H9 (cell line): ENCODE data around the gene MEIOSIN. TPM values are rescaled to one million over a fixed set of nuclear protein-coding genes. Genes with fewer than 3 reads are reported as not detected.

Experiments used
- DNase-seq: peaks from one replicate; pipeline ENCODE4 v3.0.0-alpha.2; 2017
- H2AFZ ChIP-seq: one replicate; pipeline ENCODE4 v1.6.1; 2013; ENCODE audit warnings: mild to moderate bottlenecking, low read length, control low read depth, moderate library complexity
- H2AK5ac ChIP-seq: 2 replicates; pipeline ENCODE4 v1.6.1; 2013; ENCODE audit warnings: low read length, control low read depth, mixed read lengths; ENCODE audit not compliant: insufficient read length
- H2BK120ac ChIP-seq: one replicate; pipeline ENCODE4 v1.6.1; 2013; ENCODE audit warnings: low read depth, mild to moderate bottlenecking, low read length, control low read depth, inconsistent platforms; ENCODE audit not compliant: poor library complexity, severe bottlenecking
- H2BK12ac ChIP-seq: 2 replicates; pipeline ENCODE4 v1.6.1; 2013; ENCODE audit warnings: low read length, control low read depth, mixed read lengths, low read depth; ENCODE audit not compliant: insufficient read length
- H2BK15ac ChIP-seq: 2 replicates; pipeline ENCODE4 v1.6.1; 2013; ENCODE audit warnings: low read depth, low read length, control low read depth
- H2BK20ac ChIP-seq: one replicate; pipeline ENCODE4 v1.6.1; 2013; ENCODE audit warnings: low read depth, mild to moderate bottlenecking, low read length, control low read depth, inconsistent platforms; ENCODE audit not compliant: poor library complexity, severe bottlenecking
- H2BK5ac ChIP-seq: 2 replicates; pipeline ENCODE4 v1.6.1; 2013; ENCODE audit warnings: low read length, control low read depth, mixed read lengths; ENCODE audit not compliant: insufficient read length
- H3K14ac ChIP-seq: 2 replicates; pipeline ENCODE4 v1.6.1; 2013; ENCODE audit warnings: low read length, control low read depth; ENCODE audit not compliant: insufficient read depth
- H3K18ac ChIP-seq: 2 replicates; pipeline ENCODE4 v1.6.1; 2013; ENCODE audit warnings: low read depth, mild to moderate bottlenecking, mixed read lengths, low read length, control low read depth; ENCODE audit not compliant: insufficient read length
- H3K23ac ChIP-seq: 2 replicates; pipeline ENCODE4 v1.6.1; 2013; ENCODE audit warnings: low read length, control low read depth, mixed read lengths, low read depth; ENCODE audit not compliant: insufficient read length
- H3K23me2 ChIP-seq: 2 replicates; pipeline ENCODE4 v1.6.1; 2013; ENCODE audit warnings: low read depth, mild to moderate bottlenecking, mixed read lengths, low read length, control low read depth; ENCODE audit not compliant: insufficient read length, poor library complexity, severe bottlenecking
- H3K27ac ChIP-seq: 2 replicates; pipeline ENCODE4 v1.5.1; 2013; ENCODE audit warnings: low read length, control low read depth, mixed read lengths, low read depth; ENCODE audit not compliant: insufficient read length
- H3K27me3 ChIP-seq: 2 replicates; pipeline ENCODE4 v1.6.1; 2013; ENCODE audit warnings: low read length, control low read depth, inconsistent platforms; ENCODE audit not compliant: insufficient read depth
- H3K4ac ChIP-seq: 2 replicates; pipeline ENCODE4 v1.6.1; 2013; ENCODE audit warnings: low read depth, mild to moderate bottlenecking, control low read depth, inconsistent platforms, low read length, moderate library complexity
- H3K4me1 ChIP-seq: 2 replicates; pipeline ENCODE4 v1.6.1; 2013; ENCODE audit warnings: low read length, control low read depth, inconsistent platforms; ENCODE audit not compliant: insufficient read depth
- H3K4me2 ChIP-seq: 2 replicates; pipeline ENCODE4 v1.6.1; 2013; ENCODE audit warnings: low read length, control low read depth, mixed read lengths; ENCODE audit not compliant: insufficient read length, insufficient read depth
- H3K56ac ChIP-seq: 2 replicates; pipeline ENCODE4 v1.6.1; 2013; ENCODE audit warnings: low read depth, mild to moderate bottlenecking, mixed read lengths, low read length, control low read depth; ENCODE audit not compliant: insufficient read length
- H3K79me1 ChIP-seq: 2 replicates; pipeline ENCODE4 v1.6.1; 2013; ENCODE audit warnings: low read depth, mild to moderate bottlenecking, moderate library complexity, low read length, control low read depth, inconsistent platforms; ENCODE audit not compliant: insufficient read depth, poor library complexity, severe bottlenecking
- H3K79me2 ChIP-seq: 2 replicates; pipeline ENCODE4 v1.6.1; 2013; ENCODE audit warnings: low read length, control low read depth, inconsistent platforms; ENCODE audit not compliant: insufficient read depth
- H3K9ac ChIP-seq: 2 replicates; pipeline ENCODE4 v1.6.1; 2013; ENCODE audit warnings: low read length, control low read depth, mixed read lengths; ENCODE audit not compliant: insufficient read length; ENCODE audit errors: extremely low read depth
- H3K9me3 ChIP-seq: one replicate; pipeline ENCODE4 v1.6.1; 2013; ENCODE audit warnings: low read depth, low read length, inconsistent platforms; ENCODE audit not compliant: control insufficient read depth
- H3T11ph ChIP-seq: one replicate; pipeline ENCODE4 v1.6.1; 2013; ENCODE audit warnings: mild to moderate bottlenecking, low read length, control low read depth, inconsistent platforms
- H4K20me1 ChIP-seq: one replicate; pipeline ENCODE4 v1.6.1; 2013; ENCODE audit not compliant: control insufficient read depth, insufficient read length, insufficient read depth
- H4K5ac ChIP-seq: 2 replicates; pipeline ENCODE4 v1.6.1; 2013; ENCODE audit warnings: low read depth, mild to moderate bottlenecking, mixed read lengths, low read length, control low read depth; ENCODE audit not compliant: insufficient read length
- H4K8ac ChIP-seq: replicated peaks from 2 replicates; pipeline ENCODE4 v1.6.1; 2013; ENCODE audit warnings: low read length, control low read depth, mixed read lengths, low read depth; ENCODE audit not compliant: insufficient read length
- H4K91ac ChIP-seq: 2 replicates; pipeline ENCODE4 v1.6.1; 2013; ENCODE audit warnings: low read depth, mild to moderate bottlenecking, moderate library complexity, mixed read lengths, low read length, control low read depth; ENCODE audit not compliant: insufficient read length
- H3K27ac Mint-ChIP-seq, 3 experiments: 2 replicates in 2 of 3; 3 replicates in 1 of 3; pipeline ENCODE4 v1.8.0; 2020 to 2021; ENCODE audit warnings: mixed read lengths in 3 of 3, mild to moderate bottlenecking in 1 of 3, moderate library complexity in 1 of 3
- H3K27me3 Mint-ChIP-seq: 2 replicates; pipeline ENCODE4 v1.8.0; 2021; ENCODE audit warnings: low read depth, mild to moderate bottlenecking, moderate library complexity, mixed read lengths
- H3K36me3 Mint-ChIP-seq, 3 experiments: 2 replicates in 2 of 3; 3 replicates in 1 of 3; pipeline ENCODE4 v1.8.0; 2020 to 2021; ENCODE audit warnings: low read depth in 3 of 3, mixed read lengths in 3 of 3; ENCODE audit not compliant: insufficient read depth in 1 of 3
- H3K4me1 Mint-ChIP-seq, 2 experiments: 2 replicates each; pipeline ENCODE4 v1.8.0; 2020; ENCODE audit warnings: mixed read lengths in 2 of 2
- H3K4me3 Mint-ChIP-seq, 2 experiments: 2 replicates in 1 of 2; 3 replicates in 1 of 2; pipeline ENCODE4 v1.8.0; 2020 to 2021; ENCODE audit warnings: mild to moderate bottlenecking in 2 of 2, mixed read lengths in 2 of 2, moderate library complexity in 1 of 2
- H3K9me3 Mint-ChIP-seq, 2 experiments: 2 replicates in 1 of 2; 3 replicates in 1 of 2; pipeline ENCODE4 v1.8.0; 2020; ENCODE audit warnings: mild to moderate bottlenecking in 2 of 2, mixed read lengths in 2 of 2, moderate library complexity in 1 of 2
- WGBS: extraction: QIAGEN DNeasy Blood & Tissue Kit; methylation state at CpG from one replicate; pipeline ENCODE4 v1.1.7; 2013; ENCODE audit warnings: missing lambda C conversion rate, low lambda C conversion rate, mixed read lengths; ENCODE audit not compliant: insufficient read length; ENCODE audit errors: extremely low coverage; 5-methylcytosine and 5-hydroxymethylcytosine counted together
- total RNA-seq: library from RNA; stranded (reverse); gene quantifications from 2 replicates; pipeline ENCODE4 v1.2.1, GENCODE V29; 2021
- TF ChIP-seq, protein P1 (sequence below): fragments of 200-600 bp; sonication (generic); conservative IDR thresholded peaks from 3 replicates; pipeline ENCODE4 v1.8.0; 2021; ENCODE audit warnings: antibody characterized with exemption, mild to moderate bottlenecking

Gene MEIOSIN
- total RNA-seq, 1 experiment from 2014 or later = not detected

DNA sequence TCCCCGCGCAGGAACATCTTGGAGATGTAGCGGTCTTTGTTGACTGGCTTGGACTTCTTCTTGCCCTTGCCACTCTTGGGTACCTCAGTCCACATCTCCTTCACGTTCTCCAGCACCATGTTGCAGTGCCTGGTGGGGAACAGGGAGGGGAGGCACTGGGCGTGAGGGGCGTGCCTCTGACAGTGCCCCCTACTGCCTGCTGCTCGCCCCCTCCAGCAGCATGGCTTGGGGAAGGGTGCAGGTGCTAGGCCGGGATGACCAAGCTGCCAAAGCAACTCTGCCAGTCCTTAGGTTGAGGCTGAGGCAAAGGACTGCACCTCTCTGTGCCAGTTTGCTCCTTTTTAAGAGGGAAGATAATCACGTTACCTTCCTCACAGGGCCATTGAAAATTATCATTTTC is 45.6 kb upstream of the MEIOSIN start:
- H3K79me1 ChIP-seq = no peaks in the 10 kb centered on the region
- TF ChIP-seq, protein P1, sequence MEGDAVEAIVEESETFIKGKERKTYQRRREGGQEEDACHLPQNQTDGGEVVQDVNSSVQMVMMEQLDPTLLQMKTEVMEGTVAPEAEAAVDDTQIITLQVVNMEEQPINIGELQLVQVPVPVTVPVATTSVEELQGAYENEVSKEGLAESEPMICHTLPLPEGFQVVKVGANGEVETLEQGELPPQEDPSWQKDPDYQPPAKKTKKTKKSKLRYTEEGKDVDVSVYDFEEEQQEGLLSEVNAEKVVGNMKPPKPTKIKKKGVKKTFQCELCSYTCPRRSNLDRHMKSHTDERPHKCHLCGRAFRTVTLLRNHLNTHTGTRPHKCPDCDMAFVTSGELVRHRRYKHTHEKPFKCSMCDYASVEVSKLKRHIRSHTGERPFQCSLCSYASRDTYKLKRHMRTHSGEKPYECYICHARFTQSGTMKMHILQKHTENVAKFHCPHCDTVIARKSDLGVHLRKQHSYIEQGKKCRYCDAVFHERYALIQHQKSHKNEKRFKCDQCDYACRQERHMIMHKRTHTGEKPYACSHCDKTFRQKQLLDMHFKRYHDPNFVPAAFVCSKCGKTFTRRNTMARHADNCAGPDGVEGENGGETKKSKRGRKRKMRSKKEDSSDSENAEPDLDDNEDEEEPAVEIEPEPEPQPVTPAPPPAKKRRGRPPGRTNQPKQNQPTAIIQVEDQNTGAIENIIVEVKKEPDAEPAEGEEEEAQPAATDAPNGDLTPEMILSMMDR = no peak

More for the DNA sequence above, 45.6 kb upstream of the MEIOSIN start:
- Histone ChIP-seq H3K4ac (no peak overlapping the region), H3K23me2 (peaks cover under 1% of the 10 kb centered on the region), H2BK120ac (no peak overlapping the region), H4K5ac (no peak overlapping the region), H3K9me3 (no peaks in the 10 kb centered on the region), H2AK5ac (no peak overlapping the region), H4K8ac (no peak overlapping the region), H3K23ac (no peak overlapping the region), H2BK20ac (no peak overlapping the region), H3K27me3 (no peaks in the 10 kb centered on the region), H2BK12ac (no peak overlapping the region), H2BK15ac (no peak overlapping the region), H2BK5ac (no peak overlapping the region), H4K91ac (no peak overlapping the region), H3K27ac (no peak overlapping the region), H3T11ph (no peak overlapping the region), H3K18ac (no peak overlapping the region), H4K20me1 (no peaks in the 10 kb centered on the region), H3K4me2 (no peak overlapping the region), H3K56ac (no peak overlapping the region), H3K4me1 (no peaks in the 10 kb centered on the region; the same call in 1 of the 2 replicates), H3K9ac (no peak overlapping the region), H3K79me2 (peaks cover 1% of the 10 kb centered on the region; the same call in 1 of the 2 replicates), H3K14ac (no peak overlapping the region), H2AFZ (no peak overlapping the region)
- Mint-ChIP-seq H3K4me3 (no peak overlapping the region), H3K27ac (no peak overlapping the region), H3K4me1 (peaks cover 0 to 14% of the 10 kb centered on the region in 2 experiments; a peak in 3 of 4 replicates), H3K36me3 (peaks cover 39 to 55% (median 49%) of the 10 kb centered on the region in 3 experiments), H3K9me3 (peaks cover 0 to 5% of the 10 kb centered on the region in 2 experiments; a peak in 2 of 5 replicates), H3K27me3 (peaks cover 2% of the 10 kb centered on the region; the same call in 1 of the 2 replicates)
- DNase-seq = no peak
- no CpG with 5 or more reads among the region's 9 CpGs for WGBS
